ENCODE measurements around the gene GPANK1.

GRCh38 chr6:31630177-31630934, 34.4 kb downstream of the GPANK1 start:
- TF ChIP-seq EZH2 (IDR thresholded peaks at IDR 0.05; ENCODE audit: low read length, missing control alignments) (no peak), CTCF (conservative IDR thresholded peaks at IDR 0.05 in 1 of 2, IDR thresholded peaks at IDR 0.05 in 1 of 2; ENCODE audit: low read depth in 1 of 2, low read length in 2 of 2) (no peak)
